Ishikawa (cell line): Measurements from ENCODE around the gene UBE2D3.

Experiments used
- CEBPB ChIP-seq: IDR thresholded peaks from 2 replicates; pipeline ENCODE4 v1.6.1; 2012
- CREB1 ChIP-seq: IDR thresholded peaks from 2 replicates; pipeline ENCODE4 v1.6.1; 2012; ENCODE audit warnings: low read depth
- EGR1 ChIP-seq: IDR thresholded peaks from 2 replicates; pipeline ENCODE4 v1.6.1; 2012
- EP300 ChIP-seq: IDR thresholded peaks from 2 replicates; pipeline ENCODE4 v1.6.1; 2012; ENCODE audit warnings: borderline replicate concordance
- FOXM1 ChIP-seq: IDR thresholded peaks from 2 replicates; pipeline ENCODE4 v1.6.1; 2012; ENCODE audit warnings: low read depth, borderline replicate concordance
- MAX ChIP-seq: IDR thresholded peaks from 2 replicates; pipeline ENCODE4 v1.6.1; 2012
- NFIC ChIP-seq: IDR thresholded peaks from 2 replicates; pipeline ENCODE4 v1.6.1; 2012
- RAD21 ChIP-seq: IDR thresholded peaks from 2 replicates; pipeline ENCODE4 v1.6.1; 2012; ENCODE audit warnings: low read depth
- REST ChIP-seq: IDR thresholded peaks from 2 replicates; pipeline ENCODE4 v1.6.1; 2012; ENCODE audit warnings: low read depth, mild to moderate bottlenecking
- TAF1 ChIP-seq: IDR thresholded peaks from 2 replicates; pipeline ENCODE4 v1.6.1; 2012; ENCODE audit warnings: low read depth, mild to moderate bottlenecking
- TCF12 ChIP-seq: IDR thresholded peaks from 2 replicates; pipeline ENCODE4 v1.6.1; 2012; ENCODE audit warnings: low read depth
- TEAD4 ChIP-seq: IDR thresholded peaks from 2 replicates; pipeline ENCODE4 v1.6.1; 2012
- USF1 ChIP-seq: IDR thresholded peaks from 2 replicates; pipeline ENCODE4 v1.6.1; 2012
- YY1 ChIP-seq: IDR thresholded peaks from 2 replicates; pipeline ENCODE4 v1.6.1; 2012; ENCODE audit warnings: low read depth
- ZBTB7A ChIP-seq: IDR thresholded peaks from 2 replicates; pipeline ENCODE4 v1.6.1; 2012; ENCODE audit warnings: low read depth

The UBE2D3 gene

DNA sequence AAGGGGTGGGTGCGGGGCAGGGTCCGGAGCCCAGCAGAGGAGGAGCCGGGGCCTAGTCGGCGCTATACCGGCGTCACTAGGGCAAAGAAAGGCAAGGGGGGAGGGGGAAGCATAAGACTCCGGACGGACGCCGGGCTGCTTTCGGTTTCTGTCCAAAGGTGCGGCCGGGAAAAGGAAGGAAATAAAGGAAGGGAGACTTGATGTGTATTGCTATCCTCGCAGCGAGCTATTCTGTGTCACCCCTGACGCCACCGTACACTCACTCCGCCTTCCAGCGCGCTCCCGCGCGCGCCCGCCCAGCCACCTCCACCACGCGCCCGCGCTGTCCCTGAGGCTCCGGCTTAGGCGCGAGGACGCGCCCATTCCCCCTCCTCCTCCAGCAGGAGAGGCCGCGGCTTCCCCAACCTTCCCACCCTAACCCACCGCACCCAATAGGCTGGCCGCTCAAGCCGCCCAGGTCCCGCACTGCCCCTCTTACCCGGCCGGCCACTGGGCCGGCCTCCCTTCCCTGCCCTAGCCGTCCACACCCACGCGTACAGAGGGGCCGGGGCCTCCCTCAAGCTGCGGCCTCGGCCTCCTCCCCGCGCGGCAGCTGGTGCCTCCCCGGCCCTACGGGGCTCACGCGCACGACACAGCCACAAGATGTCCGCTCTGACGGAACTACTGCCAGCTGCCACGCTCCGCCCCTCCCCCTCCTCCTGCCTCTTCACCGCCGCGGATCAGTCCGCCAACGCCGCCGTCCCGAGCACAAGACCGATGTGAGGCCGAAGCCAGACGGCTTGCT, at the start of gene UBE2D3:
Gene UBE2D3, minus strand, starts transcription at position 662 of the 784 bp plus-strand sequence. CDS start 1,043 bp downstream, outside the sequence.
- TF ChIP-seq CREB1 = peak; percentile 40; the same call in 1 of the 2 replicates
- peak; percentile 72 for TF ChIP-seq EGR1
- peak; percentile 80; the same call in 1 of the 2 replicates for TF ChIP-seq TCF12
- 0 out of 2 replicates have a peak, but pooled peaks have one; percentile 6 for TF ChIP-seq TEAD4
- no peak for TF ChIP-seq CEBPB
- 0 out of 2 replicates have a peak, but pooled peaks have one; percentile 53 for TF ChIP-seq EP300
- peak; percentile 48; the same call in 1 of the 2 replicates for TF ChIP-seq ZBTB7A
- 0 out of 2 replicates have a peak, but pooled peaks have one; percentile 14 for TF ChIP-seq NFIC
- TF ChIP-seq YY1 = peak; percentile 94
- TF ChIP-seq RAD21 = no peak
- TF ChIP-seq MAX = peak; percentile 95
- TF ChIP-seq FOXM1 = no peak
- peak; percentile 94 for TF ChIP-seq TAF1
- no peak for TF ChIP-seq USF1
- TF ChIP-seq REST = no peak

DNA sequence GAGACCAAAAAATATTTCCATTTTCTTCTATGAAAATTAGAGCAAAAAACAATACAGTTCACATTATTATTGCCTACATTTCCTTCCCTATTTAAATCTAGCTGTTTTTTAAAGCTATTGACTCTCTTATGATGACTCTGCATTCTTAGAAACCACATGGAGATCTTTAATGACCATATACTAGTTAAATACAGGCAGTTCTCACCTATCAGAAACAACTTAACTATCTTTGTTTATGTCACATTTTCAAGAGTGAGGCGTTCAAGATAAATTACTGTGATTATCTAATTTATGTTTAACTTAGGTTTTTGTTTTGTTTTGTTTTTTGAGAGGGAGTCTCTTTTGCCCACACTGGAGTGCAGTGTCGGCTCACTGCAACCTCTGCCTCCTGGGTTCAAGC, 44.4 kb upstream of the UBE2D3 start:
- TF ChIP-seq ZBTB7A (no peak), EGR1 (no peak), MAX (no peak), REST (no peak), TEAD4 (no peak), RAD21 (no peak), CEBPB (no peak), EP300 (no peak), FOXM1 (no peak), TCF12 (no peak), YY1 (no peak), USF1 (no peak)

DNA sequence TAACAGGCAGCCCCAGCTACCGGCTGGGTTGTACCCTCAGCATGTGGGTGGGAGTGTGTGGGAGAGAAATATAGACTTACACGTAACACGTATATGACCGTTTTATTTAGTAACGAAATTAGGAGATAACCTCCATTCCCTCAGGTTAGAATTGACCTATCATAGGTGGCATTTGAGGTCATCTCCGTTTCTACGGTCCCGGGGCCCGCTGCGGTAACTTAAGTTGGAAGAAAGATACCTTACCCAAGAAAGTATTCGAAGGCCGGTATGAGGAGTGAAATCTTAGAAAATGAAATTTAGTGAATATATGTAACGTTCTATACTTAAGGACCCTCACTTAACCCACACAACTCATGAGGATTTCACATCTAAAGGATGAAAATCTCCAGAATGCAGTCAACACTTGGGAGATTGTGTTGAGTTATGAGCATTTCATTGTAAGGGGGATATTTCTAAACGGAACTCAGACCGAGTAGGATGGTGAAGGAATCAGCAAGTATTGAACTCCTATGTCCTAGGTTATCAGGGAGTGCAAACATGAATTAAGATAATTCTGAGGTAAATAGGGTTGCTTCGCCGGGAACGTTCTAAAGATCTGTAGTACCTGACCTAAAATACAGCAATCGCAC, 42.3 kb upstream of the UBE2D3 start:
- no peak for TF ChIP-seq REST
- TF ChIP-seq TCF12 = no peak
- no peak for TF ChIP-seq EGR1
- TF ChIP-seq TAF1 = no peak
- TF ChIP-seq YY1 = no peak
- no peak for TF ChIP-seq EP300
